ENCODE results near the gene WNT7B.

WNT7B gene

GRCh38 chr22:45953178-45953577 lies 23.8 kb downstream of the WNT7B start:
- no peak for DNase-seq (ENCODE audit: low spot score)

DNA sequence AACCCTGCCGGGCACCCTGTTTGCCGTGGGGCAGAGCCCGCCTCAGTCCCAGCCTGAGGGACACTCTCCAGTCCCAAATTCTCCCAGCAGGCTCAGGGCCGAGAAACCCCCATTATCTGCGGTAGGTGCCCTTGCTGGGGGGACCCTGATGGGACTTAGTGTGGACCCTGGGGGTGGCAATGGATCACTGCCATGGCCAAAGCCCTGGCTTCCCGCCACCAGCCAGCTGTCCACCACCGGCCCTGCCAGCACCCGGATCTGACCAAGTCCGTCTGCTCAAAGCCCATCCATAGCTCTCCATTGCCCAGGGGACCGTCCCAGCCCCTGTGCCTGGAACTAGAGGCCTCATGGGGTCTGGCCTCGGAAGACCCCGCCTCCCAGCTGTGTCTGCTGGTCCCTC lies 24.4 kb downstream of the WNT7B start:
- no peak for DNase-seq (ENCODE audit: low spot score)

DNA sequence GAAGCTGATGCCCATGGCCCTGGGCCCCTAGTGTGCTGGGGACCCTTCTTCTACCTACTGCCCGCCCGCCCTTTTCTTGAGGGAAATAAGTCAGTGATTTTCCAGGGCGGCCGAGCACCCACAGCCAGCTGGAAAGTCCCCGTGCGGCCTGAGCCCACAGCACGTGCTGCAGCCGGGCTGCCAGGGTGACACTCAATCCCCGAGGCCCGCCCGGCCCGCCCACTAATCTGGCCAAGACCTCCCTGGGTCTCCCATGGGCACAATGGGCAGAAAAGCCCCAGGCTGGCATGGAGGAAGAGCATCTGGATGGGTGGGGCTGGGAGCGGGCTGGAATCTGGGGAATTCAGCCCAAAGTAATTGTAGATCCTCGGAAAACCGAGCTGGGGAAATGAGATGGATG lies 24.8 kb downstream of the WNT7B start:
- DNase-seq (ENCODE audit: low spot score) = no peak

GRCh38 chr22:45949891-45950290 lies 27.1 kb downstream of the WNT7B start:
- DNase-seq (ENCODE audit: low spot score) = no peak

GRCh38 chr22:45949258-45949870 lies 27.6 kb downstream of the WNT7B start:
- DNase-seq (ENCODE audit: low spot score) = no peak

DNA sequence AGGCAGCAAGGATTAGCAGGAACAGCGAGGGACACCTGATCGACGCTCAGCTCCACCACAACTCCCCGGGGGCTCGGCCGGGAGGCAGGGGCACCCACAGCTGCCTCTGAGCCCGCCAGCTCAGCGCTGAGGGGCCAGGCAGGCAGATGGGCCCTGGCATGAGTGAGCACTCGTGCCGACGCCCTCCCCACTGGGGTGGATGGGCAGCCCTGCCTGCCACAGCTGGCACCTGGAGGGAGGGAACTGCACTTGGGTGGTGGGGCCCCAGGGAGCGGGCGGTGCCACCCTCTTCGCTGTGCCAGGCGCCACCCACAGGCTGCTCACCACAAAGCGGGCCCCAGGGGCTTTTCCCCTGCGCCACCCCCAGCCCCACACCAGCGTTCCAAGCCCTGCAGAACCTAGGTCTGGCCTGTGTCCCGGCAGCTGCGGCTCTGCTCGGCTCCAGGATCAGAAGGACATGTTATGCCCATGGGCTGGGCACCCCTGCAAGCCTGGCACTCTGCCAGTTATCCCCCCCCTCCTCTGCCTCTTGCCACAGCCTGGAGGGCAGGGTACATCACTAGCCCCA lies 28.8 kb downstream of the WNT7B start:
- no peak for DNase-seq (ENCODE audit: low spot score)

DNA sequence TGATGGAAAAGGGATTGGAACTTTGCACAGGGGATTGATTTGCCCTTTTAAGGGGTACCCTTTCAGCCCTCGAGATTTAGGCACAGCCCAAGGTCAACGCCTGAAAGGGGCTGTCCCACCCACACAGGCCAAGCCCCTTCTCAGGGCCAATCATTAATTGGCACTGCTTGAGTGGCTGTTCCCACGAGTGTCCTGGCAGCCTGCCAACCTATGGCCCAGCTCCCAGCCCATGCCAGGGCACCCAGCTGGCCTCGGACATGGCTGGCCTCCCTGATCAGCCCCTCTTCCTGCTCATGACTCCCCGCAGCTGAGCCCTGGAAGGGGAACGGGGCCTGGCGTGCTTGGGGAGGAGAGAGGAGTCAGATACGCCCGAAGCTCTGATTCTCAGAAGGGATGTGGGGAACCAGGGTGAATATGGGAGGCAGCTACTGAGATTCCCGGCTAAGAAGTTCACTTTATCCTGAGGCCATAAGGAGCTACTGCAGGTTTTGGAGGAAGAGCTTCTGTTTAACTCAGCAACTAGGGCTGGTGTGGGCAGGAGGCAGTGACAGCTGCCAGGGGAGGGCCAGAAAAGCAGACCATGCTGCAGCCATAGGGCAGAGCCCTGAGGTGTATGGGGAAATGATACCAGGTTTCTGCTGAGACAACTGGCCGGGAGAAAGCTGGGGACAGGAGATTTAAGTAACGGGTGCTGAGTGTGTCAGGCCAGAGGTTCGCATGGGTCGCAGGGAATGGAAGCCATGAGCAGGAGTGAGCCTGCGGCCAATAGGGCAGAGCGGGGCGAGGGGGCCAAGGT lies 30.0 kb downstream of the WNT7B start:
- DNase-seq (ENCODE audit: low spot score) = no peak

- no peak for DNase-seq (ENCODE audit: low spot score)
Measured at GRCh38 chr22:45945621-45946106, 31.3 kb downstream of the WNT7B start.

- no peak for DNase-seq (ENCODE audit: low spot score)
Measured at GRCh38 chr22:45942787-45943493, 34.0 kb downstream of the WNT7B start.

GRCh38 chr22:45942344-45942743 lies 34.6 kb downstream of the WNT7B start:
- no peak for DNase-seq (ENCODE audit: low spot score)

DNA sequence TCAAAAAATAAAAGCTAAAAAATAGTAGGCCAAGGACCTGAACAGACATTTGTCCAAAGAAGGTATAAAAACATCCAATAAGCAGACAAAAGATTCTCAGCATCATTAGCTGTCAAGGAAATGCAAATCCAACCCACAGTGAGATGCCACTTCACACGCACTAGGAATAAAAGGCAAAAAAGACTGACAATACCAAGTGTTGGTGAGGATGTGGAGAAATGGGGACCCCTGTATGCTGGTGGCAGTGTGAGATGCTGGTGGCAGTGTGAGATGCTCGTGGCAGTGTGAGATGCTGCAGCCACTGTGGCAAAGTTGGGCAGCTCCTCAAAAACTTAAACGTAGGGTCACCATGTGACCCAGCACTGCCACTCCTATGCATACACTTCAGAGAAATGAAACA lies 38.0 kb downstream of the WNT7B start:
- DNase-seq (ENCODE audit: low spot score) = no peak

DNA sequence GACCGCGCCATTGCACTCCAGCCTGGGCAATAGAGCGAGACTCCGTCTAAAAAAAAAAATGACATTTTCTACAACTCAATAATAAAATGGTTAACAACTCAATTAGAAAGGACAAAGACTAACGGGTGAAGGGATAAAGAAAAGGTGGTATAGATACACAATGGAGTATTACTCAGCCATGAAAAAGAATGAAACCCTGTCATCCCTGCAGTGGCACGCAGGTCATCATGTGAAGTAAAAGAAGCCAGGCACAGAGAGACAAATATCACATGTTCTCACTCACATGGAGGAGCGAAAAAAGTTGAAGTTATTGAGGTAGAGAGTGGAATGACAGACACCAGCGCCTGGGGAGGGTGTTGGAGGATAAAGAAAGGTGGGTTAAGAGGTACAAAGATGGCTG lies 39.0 kb downstream of the WNT7B start:
- DNase-seq (ENCODE audit: low spot score) = no peak

- no peak for DNase-seq (ENCODE audit: low spot score)
Measured at GRCh38 chr22:45935573-45935972, 41.4 kb downstream of the WNT7B start.

DNA sequence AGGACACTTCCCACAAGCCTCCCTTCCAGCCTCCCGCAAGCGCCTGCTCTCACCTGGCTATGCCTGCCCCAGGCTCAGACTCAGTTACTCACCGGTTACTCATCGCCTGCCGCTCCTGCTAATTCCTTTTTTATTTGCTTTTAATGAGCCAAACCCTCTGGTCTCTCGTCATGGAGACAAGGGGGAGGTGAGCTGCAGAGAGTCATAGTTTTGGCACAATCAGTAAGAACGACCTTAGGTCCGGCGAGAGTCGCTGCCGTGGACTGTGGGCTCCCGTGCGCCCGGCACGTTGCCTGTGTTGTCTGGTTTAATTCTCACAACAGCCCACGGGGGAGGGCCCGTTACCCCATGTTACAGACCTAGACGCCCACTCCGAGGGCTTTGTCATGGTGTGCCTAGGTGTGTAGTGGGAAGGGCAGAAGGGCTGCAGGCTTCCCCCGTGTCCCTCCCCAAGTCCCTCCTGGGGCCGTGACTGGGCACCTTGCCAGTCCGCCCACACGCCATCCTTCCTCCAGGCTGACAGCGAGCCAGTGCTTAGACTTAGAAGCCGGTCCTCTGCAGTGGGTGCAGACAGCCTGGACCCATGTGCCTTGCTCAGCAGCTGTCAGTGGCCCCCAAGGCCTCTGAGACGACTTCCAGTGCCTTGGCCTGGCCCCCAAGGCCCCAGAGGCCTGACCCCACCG lies 42.2 kb downstream of the WNT7B start:
- DNase-seq (ENCODE audit: low spot score) = peak; percentile 91

DNA sequence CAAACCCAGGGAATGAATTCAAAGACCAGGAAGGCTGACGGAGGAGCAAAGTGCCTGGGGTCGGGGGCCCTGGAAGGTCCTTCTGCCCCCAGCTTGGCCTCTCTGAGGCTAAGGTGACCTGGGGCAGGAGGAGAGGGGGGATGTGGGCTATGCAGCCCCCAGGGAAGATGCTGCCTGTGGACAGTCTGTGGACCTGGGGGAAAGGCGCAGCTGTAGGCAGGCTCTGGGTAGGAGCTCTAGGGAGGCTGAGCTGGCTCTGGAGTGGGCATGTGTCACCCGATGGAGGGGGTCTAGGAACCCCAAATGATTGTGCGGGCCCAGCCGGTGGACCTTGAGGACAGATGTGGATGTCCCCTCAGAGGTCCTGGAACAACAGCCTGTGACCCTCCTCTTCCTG lies 42.8 kb downstream of the WNT7B start:
- no peak for DNase-seq (ENCODE audit: low spot score)

DNA sequence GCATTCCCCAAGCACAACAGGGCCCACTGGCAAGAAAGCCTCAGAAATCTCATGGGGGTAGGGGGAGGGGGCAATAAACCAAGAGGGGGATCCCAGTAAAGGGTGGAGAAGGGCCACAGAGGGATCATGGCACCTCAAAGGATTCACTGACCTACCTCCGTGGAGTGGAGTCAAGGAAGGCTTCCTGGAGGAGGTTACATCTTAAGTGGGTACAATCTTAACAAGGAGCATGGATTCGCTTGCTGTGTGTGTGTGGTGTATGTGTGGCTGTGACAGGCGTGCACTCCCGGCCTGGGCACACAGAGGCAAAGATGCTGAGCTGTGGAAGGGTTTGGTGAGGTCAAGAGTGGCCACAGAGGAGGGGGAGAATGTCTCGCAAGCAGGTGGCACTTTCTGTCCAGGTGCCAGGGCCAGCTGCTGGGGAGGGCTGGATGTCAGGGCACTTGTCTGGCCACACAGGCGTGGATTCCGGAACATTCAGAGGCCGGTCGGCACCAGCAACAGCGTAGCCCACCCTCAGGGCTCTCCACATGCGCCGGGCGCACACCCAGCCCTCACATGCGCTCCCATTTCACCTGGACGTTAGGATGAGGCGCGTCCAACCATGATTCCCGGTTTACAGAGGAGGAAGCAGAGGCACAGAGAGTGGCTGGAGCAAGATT lies 43.3 kb downstream of the WNT7B start:
- DNase-seq (ENCODE audit: low spot score) = no peak

DNA sequence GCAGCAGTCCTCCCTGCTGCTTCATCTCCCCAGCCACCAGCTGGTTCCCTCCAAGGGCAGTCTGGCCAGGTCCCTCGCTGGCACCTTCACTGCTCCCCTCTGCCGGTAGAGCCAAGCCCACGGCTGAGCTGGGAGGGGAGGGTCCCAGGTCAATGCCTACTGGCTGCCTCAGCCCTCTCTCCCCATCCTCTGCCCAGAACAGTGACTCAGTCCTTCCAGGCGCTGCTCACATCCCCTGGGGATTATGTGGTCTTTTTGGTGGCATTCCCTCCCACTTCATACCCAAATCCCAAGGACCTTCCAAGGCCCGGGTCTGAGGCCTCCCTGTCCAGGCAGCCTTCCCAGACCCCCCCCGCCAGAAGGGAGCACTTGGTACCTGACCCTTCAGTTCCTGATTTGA lies 44.9 kb downstream of the WNT7B start:
- DNase-seq (ENCODE audit: low spot score) = no peak

GRCh38 chr22:45931042-45931441 lies 45.9 kb downstream of the WNT7B start:
- no peak for DNase-seq (ENCODE audit: low spot score)

DNA sequence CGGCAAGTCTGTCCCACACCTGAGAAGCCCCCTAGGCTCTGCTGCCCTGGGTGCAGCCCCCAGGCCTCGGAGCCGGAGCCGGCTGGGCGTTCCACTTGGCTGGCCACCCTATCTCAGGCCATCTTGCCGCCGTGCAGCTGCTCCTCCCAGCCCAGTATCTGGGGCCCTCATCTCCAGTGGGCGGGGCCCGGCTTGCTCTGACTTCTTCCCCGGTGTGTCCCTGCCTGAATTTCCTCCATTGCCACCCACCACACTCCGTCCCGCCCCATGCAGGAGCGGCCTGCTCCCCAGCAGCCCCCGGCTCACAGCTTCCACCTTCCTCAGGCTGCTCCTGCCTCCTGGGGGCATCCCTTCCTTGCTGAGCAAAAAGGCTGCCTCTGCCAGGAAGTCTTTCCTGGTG lies 46.6 kb downstream of the WNT7B start:
- DNase-seq (ENCODE audit: low spot score) = no peak

DNA sequence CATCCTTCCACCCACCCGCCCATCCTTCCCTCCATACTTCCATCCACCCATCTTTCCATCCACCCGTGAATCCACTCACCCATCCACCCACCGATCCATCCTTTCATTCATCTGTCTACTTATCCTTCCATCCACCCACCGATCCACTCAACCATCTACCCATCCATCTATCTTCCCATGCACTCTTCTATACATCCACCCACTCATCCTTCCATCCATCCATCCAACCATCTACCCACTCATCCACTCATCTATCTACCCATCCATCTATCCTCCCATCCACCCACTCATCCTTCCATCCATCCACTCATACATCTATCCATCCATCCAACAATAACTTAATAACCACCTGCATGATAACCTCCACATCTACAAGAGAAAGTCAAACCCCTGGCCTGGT lies 47.3 kb downstream of the WNT7B start:
- DNase-seq (ENCODE audit: low spot score) = no peak

GRCh38 chr22:45928726-45929368 lies 48.1 kb downstream of the WNT7B start:
- DNase-seq (ENCODE audit: low spot score) = no peak

Data from LoVo (cell line).